C4-2B (cell line): Measurements from ENCODE around the gene TPD52L2.

Experiments used
- CTCF ChIP-seq: fragments of 450-650 bp; conservative IDR thresholded peaks from 2 replicates; pipeline ENCODE4 v1.5.1; 2017; ENCODE audit warnings: mild to moderate bottlenecking
- ZFX ChIP-seq: fragments of 450-650 bp; IDR thresholded peaks from 2 replicates; pipeline ENCODE4 v1.6.1; 2017

GRCh38 chr20:63886921-63887320 is 21.9 kb downstream of the TPD52L2 start:
- TF ChIP-seq CTCF = no peak
- no peak for TF ChIP-seq ZFX
